OCI-LY7 (cell line): ENCODE measurements around the gene C12orf57. TPM values are rescaled to one million over a fixed set of nuclear protein-coding genes. Genes with fewer than 3 reads are reported as not detected.

Source experiments
- BruUV-seq: library from RNA; stranded (reverse); fragments of 400-500 nt; replicated peaks from 2 replicates; lab custom pipeline; 2021; lab: Mats Ljungman, UMichigan
- CTCF ChIA-PET: fragments of 300-600 bp; sonication (Branson Sonifier 250); formaldehyde crosslinking; loops from one replicate; lab custom pipeline; 2022; ENCODE audit warnings: antibody characterized with exemption; ENCODE audit not compliant: unreplicated experiment; lab: Charles Lee
- POLR2A ChIA-PET: fragments of 300-600 bp; sonication (Branson Sonifier 250); formaldehyde crosslinking; loops from one replicate; lab custom pipeline; 2022; ENCODE audit warnings: antibody characterized with exemption; lab: Charles Lee
- DNase-seq: peaks from one replicate; pipeline ENCODE4 v3.0.0-alpha.2; 2015; ENCODE audit warnings: low spot score
- H2AFZ ChIP-seq: fragments of 200-600 bp; sonication (generic), shearing (Covaris generic); 2 replicates; pipeline ENCODE4 v1.6.1; 2014; ENCODE audit warnings: mild to moderate bottlenecking, antibody characterized with exemption, low read length, moderate library complexity
- H3K27ac ChIP-seq: fragments of 200-600 bp; sonication (generic); 2 replicates; pipeline ENCODE4 v1.5.1; 2014; ENCODE audit warnings: mixed run types, low read depth, mild to moderate bottlenecking, moderate library complexity, low read length, inconsistent platforms; ENCODE audit not compliant: poor library complexity, severe bottlenecking
- H3K36me3 ChIP-seq: fragments of 200-600 bp; sonication (generic); 2 replicates; pipeline ENCODE4 v1.6.1; 2014; ENCODE audit warnings: mild to moderate bottlenecking, antibody characterized with exemption, low read length, moderate library complexity, mixed read lengths; ENCODE audit not compliant: insufficient read depth
- H3K4me1 ChIP-seq: fragments of 200-600 bp; sonication (generic); 2 replicates; pipeline ENCODE4 v1.5.1; 2014; ENCODE audit warnings: mild to moderate bottlenecking, low read length; ENCODE audit not compliant: insufficient read depth, poor library complexity, severe bottlenecking
- H3K4me2 ChIP-seq: fragments of 200-600 bp; sonication (generic); 2 replicates; pipeline ENCODE4 v1.6.1; 2014; ENCODE audit warnings: mild to moderate bottlenecking, low read length
- H3K4me3 ChIP-seq: fragments of 200-600 bp; sonication (generic); 2 replicates; pipeline ENCODE4 v1.5.1; 2014; ENCODE audit warnings: mild to moderate bottlenecking, low read depth, low read length; ENCODE audit not compliant: poor library complexity, severe bottlenecking
- H3K79me2 ChIP-seq: fragments of 200-600 bp; sonication (generic); 2 replicates; pipeline ENCODE4 v1.6.1; 2016; ENCODE audit warnings: low read depth, mild to moderate bottlenecking, low read length, moderate library complexity, mixed read lengths; ENCODE audit not compliant: insufficient read depth
- H3K9me2 ChIP-seq: fragments of 200-600 bp; sonication (generic); 2 replicates; pipeline ENCODE4 v1.6.1; 2016; ENCODE audit warnings: mild to moderate bottlenecking, low read length, mixed read lengths; ENCODE audit not compliant: insufficient read depth
- H3K9me3 ChIP-seq: fragments of 200-600 bp; sonication (generic); 2 replicates; pipeline ENCODE4 v1.6.1; 2014; ENCODE audit warnings: mild to moderate bottlenecking, mixed run types, low read length, mixed read lengths
- H4K20me1 ChIP-seq: fragments of 200-600 bp; sonication (generic); 2 replicates; pipeline ENCODE4 v1.6.1; 2014; ENCODE audit warnings: mild to moderate bottlenecking, antibody characterized with exemption, low read length, moderate library complexity, mixed read lengths; ENCODE audit not compliant: insufficient read depth
- CTCF ChIP-seq: fragments of 200-600 bp; sonication (generic); conservative IDR thresholded peaks from 2 replicates; pipeline ENCODE4 v1.5.1; 2014; ENCODE audit warnings: mild to moderate bottlenecking, antibody characterized with exemption, low read length, moderate library complexity, mixed read lengths
- EZH2phosphoT487 ChIP-seq: fragments of 200-600 bp; sonication (generic); IDR thresholded peaks from 2 replicates; pipeline ENCODE4 v1.6.1; 2018; ENCODE audit warnings: low read depth, borderline replicate concordance, mild to moderate bottlenecking, mixed run types, antibody characterized with exemption, low read length, moderate library complexity, mixed read lengths
- intact Hi-C: fragments of 100-400 bp; cut with micrococcal nuclease; formaldehyde crosslinking; loops from one replicate; pipeline ENCODE4 v1.10.0; 2022; ENCODE audit not compliant: unreplicated experiment
- total RNA-seq, 2 experiments: library from RNA; depleted of rRNA in 1 of 2; stranded (reverse); fragments of >200 nt in 1 of 2; shearing (Covaris generic) in 1 of 2; gene quantifications; 2 replicates each; pipeline ENCODE4 v1.2.3, GENCODE V29; 2014 to 2022

C12orf57 gene
- total RNA-seq, 2 experiments from 2014 or later: 130 to 319 TPM

GRCh38 chr12:6964605-6965025, 20.8 kb downstream of the C12orf57 start:
- peak overlapping the region; percentile 17; the same call in 1 of the 2 replicates for H3K4me2 ChIP-seq
- TF ChIP-seq EZH2phosphoT487: no peak
- TF ChIP-seq CTCF: no peak
- H2AFZ ChIP-seq: no peak overlapping the region
- H3K27ac ChIP-seq: peak overlapping the region; percentile 64
- no peak overlapping the region for H3K4me3 ChIP-seq
- peaks cover 59% of the 10 kb centered on the region for H3K36me3 ChIP-seq
- no peaks in the 10 kb centered on the region for H3K9me3 ChIP-seq
- ChIA-PET CTCF (interaction anchor here (0.7 to 10.6 kb wide), 2 partner anchors 14 to 19 kb away, joined by 3 to 110 read pairs; partner anchors contain the start of genes C12orf57, PTPN6 and RNU7-1), POLR2A (interaction anchor here (0.5 to 3.8 kb wide), 7 partner anchors 10 to 92 kb away, joined by 3 to 55 read pairs (median 4); partner anchors contain the start of genes C12orf57, RNU7-1 and SPSB2)
- no TSS peak for BruUV-seq
- peaks cover 22% of the 10 kb centered on the region for H3K79me2 ChIP-seq
- 0 out of 2 replicates have a peak, but pooled peaks cover 3% of the 10 kb centered on the region for H4K20me1 ChIP-seq
- peaks cover 74% of the 10 kb centered on the region for H3K4me1 ChIP-seq
- no peaks in the 10 kb centered on the region for H3K9me2 ChIP-seq
- intact Hi-C loops: loop anchor here (1.0 to 5.0 kb wide), 3 partner anchors 20 to 92 kb away; partner anchors contain the start of genes C12orf57 and SPSB2
- DNase-seq: no peak

DNA sequence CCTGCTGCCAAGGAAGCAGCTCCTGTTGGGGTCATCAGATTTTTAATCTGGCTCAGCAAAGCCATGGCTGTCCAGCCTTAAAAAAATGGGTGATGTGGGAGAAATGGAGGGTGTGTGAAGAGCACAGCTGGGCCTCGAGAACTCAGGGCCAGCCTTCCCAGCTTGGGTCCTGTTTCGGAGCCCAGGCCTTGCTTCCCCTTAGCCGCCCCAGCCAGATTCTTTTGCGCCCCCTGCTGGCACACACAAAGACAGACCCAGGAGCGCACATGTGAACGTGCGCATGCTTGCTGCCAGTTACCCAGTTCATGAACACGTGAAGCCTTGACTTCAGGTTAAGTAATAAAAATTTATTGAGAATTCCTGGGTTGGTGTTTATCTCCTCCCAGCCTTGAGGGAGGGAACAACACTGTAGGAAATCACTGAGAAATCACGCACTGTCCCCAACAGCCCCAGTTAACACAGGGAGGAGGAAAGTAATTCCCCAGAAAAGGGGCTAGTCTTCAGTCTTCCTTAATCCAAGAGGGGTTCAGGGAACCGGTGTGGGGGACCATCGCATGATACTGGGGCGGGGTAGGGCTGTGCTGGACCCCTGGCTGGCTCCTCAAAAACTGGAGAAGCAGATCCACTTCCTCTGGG, 21.3 kb downstream of the C12orf57 start:
- intact Hi-C loops: loop anchor here (1.0 kb wide), 2 partner anchors 21 to 43 kb away; partner anchors contain the start of gene C12orf57
- H3K4me2 ChIP-seq: peak overlapping the region; percentile 17
- H3K4me3 ChIP-seq: no peak overlapping the region
- H3K9me3 ChIP-seq: no peaks in the 10 kb centered on the region
- H4K20me1 ChIP-seq: 0 out of 2 replicates have a peak, but pooled peaks cover 3% of the 10 kb centered on the region
- DNase-seq: peak; percentile 86
- CTCF ChIA-PET: interaction anchor here (10.6 kb wide), 1 partner anchor 20 kb away, joined by 110 read pairs; the partner anchor contains the start of genes C12orf57 and RNU7-1
- peaks cover 69% of the 10 kb centered on the region for H3K4me1 ChIP-seq
- H3K27ac ChIP-seq: peak overlapping the region; percentile 64
- TF ChIP-seq EZH2phosphoT487: no peak
- TF ChIP-seq CTCF: peak; percentile 98
- peaks cover 27% of the 10 kb centered on the region for H3K79me2 ChIP-seq
- no peaks in the 10 kb centered on the region for H3K9me2 ChIP-seq
- BruUV-seq: no TSS peak
- peaks cover 64% of the 10 kb centered on the region for H3K36me3 ChIP-seq
- POLR2A ChIA-PET: interaction anchor here (0.7 to 3.8 kb wide), 5 partner anchors 11 to 92 kb away, joined by 3 to 55 read pairs (median 3); partner anchors contain the start of genes C12orf57, RNU7-1 and SPSB2
- no peak overlapping the region for H2AFZ ChIP-seq
